Stimulated activated memory B cell treated with anti-CD40 and anti-IgM and Interleukin-4, amounts not matched to agents 10 μg/mL and 1 μg/mL and 100 μg/mL, for 72 hours (primary cell): Measurements from ENCODE around the gene SGO1.

Source experiments
- ATAC-seq: fragments of 150-1000 bp; cut with Tn5 transposase; 2 replicates; pipeline ENCODE4 v1.10.0; 2021
- H3K27ac Mint-ChIP-seq: one replicate; pipeline ENCODE4 v1.8.0; 2022; ENCODE audit warnings: mild to moderate bottlenecking, mixed read lengths
- H3K27me3 Mint-ChIP-seq: one replicate; pipeline ENCODE4 v1.8.0; 2022; ENCODE audit warnings: mixed read lengths
- H3K36me3 Mint-ChIP-seq: one replicate; pipeline ENCODE4 v1.8.0; 2022; ENCODE audit warnings: mixed read lengths
- H3K4me1 Mint-ChIP-seq: one replicate; pipeline ENCODE4 v1.8.0; 2022; ENCODE audit warnings: mixed read lengths
- H3K4me3 Mint-ChIP-seq: one replicate; pipeline ENCODE4 v1.8.0; 2022; ENCODE audit warnings: mild to moderate bottlenecking, moderate library complexity, mixed read lengths
- H3K9me3 Mint-ChIP-seq: one replicate; pipeline ENCODE4 v1.8.0; 2022; ENCODE audit warnings: mixed read lengths

Gene SGO1

DNA sequence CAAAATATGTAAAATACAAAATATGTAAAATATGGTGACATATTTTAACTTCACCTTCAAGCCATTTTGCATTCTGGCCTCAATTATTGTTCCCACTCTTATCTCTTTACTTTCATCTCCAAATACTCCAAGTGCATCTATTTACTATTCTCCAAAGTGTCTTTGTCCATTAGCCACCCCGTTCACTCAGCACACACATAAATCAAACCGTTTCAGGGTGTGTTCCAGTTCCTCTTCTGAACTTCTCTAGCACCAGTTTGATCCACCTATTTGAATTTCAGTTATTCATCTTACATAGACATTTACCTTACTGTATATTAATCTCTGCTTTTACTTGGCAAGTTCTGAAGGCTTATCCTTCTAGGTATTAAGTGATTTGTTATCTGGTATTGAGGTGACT is 45.1 kb downstream of the SGO1 start:
- Mint-ChIP-seq H3K4me1 (no peaks in the 10 kb centered on the region), H3K4me3 (no peak overlapping the region), H3K9me3 (peaks cover 4% of the 10 kb centered on the region), H3K27ac (no peak overlapping the region), H3K36me3 (peaks cover 49% of the 10 kb centered on the region), H3K27me3 (no peaks in the 10 kb centered on the region)
- no peak for ATAC-seq

DNA sequence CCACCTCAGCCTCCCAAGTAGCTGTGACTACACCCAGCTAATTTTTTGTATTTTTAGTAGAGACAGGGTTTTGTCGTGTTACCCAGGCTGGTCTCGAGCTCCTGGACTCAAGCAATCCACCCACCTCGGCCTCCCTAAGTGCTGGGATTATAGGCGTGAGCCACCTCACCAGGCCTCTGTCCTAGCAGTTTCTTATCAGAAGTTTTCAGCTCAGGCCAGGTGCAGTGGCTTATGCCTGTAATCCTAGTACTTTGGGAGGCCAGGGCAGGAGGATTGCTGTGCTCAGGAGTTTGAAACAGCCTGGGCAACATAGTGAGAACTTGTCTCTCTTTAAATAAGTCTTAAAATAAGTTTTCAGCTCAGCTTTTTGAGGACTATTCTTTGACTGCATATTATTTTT is 48.4 kb downstream of the SGO1 start:
- Mint-ChIP-seq H3K9me3 (no peaks in the 10 kb centered on the region), H3K4me1 (no peaks in the 10 kb centered on the region), H3K36me3 (peaks cover 47% of the 10 kb centered on the region), H3K27ac (no peak overlapping the region), H3K4me3 (no peak overlapping the region), H3K27me3 (no peaks in the 10 kb centered on the region)
- no peak for ATAC-seq

DNA sequence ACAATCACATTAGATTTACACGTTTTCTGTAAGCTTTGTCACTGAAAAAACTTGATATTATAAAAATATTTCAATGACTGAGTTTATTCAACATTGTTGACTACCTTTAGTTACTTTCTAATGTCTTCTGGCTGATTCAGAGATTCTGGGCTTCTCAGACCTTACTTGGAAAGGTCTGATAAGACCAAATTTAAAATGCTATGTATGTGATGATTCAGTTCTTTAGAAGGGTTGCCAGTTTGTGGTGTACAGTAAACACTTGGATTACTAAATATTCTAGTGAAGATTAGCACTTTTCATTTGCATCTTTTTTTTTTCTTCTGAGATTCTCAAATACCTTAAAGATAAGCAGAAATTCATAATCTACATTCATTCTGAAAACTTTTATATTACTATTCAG is 49.8 kb downstream of the SGO1 start:
- Mint-ChIP-seq H3K36me3 (peaks cover 35% of the 10 kb centered on the region), H3K27ac (no peak overlapping the region), H3K27me3 (no peaks in the 10 kb centered on the region), H3K4me3 (no peak overlapping the region), H3K4me1 (no peaks in the 10 kb centered on the region), H3K9me3 (no peaks in the 10 kb centered on the region)
- no peak for ATAC-seq

DNA sequence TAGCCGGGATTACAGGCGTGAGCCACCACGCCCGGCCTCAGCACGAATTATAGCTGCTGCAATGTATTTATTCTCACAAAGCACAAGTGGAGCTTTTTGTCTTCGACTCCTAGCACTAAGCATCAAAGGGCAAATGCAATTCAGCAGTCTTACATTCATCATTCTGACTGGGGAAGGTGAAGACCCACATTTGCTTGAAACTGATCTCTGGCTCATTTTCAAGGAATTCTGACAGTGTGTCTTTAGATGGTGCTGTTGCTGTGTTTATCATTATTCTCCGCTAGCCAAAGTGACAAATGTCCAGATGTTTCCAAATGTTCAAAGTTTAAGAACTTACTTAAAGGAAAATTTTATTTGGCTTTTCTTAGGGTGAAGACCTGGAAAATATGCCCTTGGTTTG is 55.9 kb downstream of the SGO1 start:
- H3K4me3 Mint-ChIP-seq: no peak overlapping the region
- no peak for ATAC-seq
- H3K9me3 Mint-ChIP-seq: no peaks in the 10 kb centered on the region
- H3K27ac Mint-ChIP-seq: no peak overlapping the region
- H3K36me3 Mint-ChIP-seq: peaks cover 43% of the 10 kb centered on the region
- peaks cover 33% of the 10 kb centered on the region for H3K4me1 Mint-ChIP-seq
- H3K27me3 Mint-ChIP-seq: no peaks in the 10 kb centered on the region

DNA sequence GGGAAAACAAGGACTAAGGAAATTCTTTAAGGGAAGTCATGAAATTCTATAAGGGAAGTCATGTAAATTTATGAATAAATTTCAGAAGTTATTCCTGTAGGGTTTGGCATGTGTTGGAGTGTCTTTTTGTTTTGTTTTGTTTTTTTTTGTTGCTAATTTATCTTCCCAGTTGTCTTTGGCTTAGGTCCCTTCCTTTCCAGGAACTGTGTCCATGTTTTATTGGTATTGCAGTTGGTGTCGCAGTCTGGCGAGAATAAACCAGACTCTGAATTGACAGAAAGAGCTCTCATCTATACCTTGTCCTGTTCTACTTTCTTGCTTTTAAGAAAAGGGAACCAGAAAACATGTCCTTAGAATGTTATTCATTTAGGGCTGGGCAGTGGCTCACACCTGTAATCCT is 57.6 kb downstream of the SGO1 start:
- peaks cover 44% of the 10 kb centered on the region for H3K36me3 Mint-ChIP-seq
- ATAC-seq: no peak

DNA sequence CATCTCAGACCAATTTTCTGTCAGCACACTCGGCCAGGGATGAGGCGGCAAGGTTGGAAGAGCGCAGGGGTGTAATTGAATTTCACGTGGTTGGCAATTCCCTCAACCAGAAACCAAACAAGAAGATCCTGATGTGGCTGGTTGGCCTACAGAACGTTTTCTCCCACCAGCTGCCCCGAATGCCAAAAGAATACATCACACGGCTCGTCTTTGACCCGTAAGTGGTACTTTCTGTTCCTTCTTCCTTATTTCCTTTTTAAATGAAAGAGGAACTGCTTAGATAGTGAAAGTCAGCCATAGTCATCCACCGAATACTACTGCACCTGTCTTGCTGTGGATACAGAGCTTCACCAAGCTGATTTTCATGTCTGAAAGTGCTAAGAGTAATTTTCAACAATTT is 60.1 kb downstream of the SGO1 start:
- Mint-ChIP-seq H3K27me3 (no peaks in the 10 kb centered on the region), H3K27ac (peak overlapping the region; percentile 81), H3K36me3 (peaks cover 60% of the 10 kb centered on the region), H3K4me3 (peak overlapping the region; percentile 43), H3K9me3 (no peaks in the 10 kb centered on the region), H3K4me1 (peaks cover 33% of the 10 kb centered on the region)
- ATAC-seq: peak; percentile 100

More for the DNA sequence above, 57.6 kb downstream of the SGO1 start:
- H3K27ac Mint-ChIP-seq: no peak overlapping the region
- no peak overlapping the region for H3K4me3 Mint-ChIP-seq
- H3K27me3 Mint-ChIP-seq: no peaks in the 10 kb centered on the region
- H3K9me3 Mint-ChIP-seq: no peaks in the 10 kb centered on the region
- H3K4me1 Mint-ChIP-seq: peaks cover 33% of the 10 kb centered on the region

DNA sequence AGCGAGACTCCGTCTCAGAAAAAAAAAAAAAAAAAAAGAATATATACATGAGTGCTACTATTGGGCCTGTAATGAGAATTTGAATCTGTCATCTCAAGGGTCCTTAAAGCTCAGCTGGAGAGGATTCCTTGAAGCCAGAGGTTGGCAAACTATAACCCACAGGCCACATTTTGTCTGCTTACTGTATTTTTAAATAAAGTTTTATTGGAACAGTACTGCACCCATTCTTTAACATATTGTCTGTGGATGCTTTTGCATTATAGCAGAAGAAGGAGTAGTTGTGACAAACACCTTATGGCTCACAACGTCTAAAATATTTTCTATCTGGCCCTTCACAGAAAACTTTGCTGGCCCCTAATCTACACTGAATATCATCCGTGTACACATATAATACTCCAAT is 60.7 kb downstream of the SGO1 start:
- peak overlapping the region; percentile 81 for H3K27ac Mint-ChIP-seq
- H3K36me3 Mint-ChIP-seq: peaks cover 60% of the 10 kb centered on the region
- peaks cover 33% of the 10 kb centered on the region for H3K4me1 Mint-ChIP-seq

DNA sequence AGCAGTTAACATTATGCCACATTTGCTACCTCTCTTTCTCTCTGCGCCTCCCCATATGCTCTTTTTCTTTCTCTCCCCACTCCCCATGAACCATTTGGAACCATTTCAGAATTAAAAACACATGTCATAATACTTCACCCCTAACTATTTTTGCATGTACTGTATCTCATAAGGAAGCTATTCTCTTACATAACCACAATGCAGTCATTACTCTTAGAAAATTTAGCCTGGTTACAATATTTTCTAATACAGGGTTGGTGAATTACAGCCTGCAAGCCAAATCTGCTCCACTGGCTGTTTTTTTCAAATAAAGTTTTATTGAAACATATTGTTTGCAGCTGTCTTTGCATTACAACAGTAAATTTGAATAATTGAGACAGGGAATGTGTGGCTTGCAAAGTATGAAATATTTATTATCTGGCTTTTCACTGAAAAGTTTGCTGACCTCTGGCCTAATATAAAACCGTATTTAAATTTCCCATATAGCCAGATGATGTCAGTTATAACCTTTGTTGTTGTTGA is 62.8 kb downstream of the SGO1 start:
- no peak for ATAC-seq
- H3K9me3 Mint-ChIP-seq: no peaks in the 10 kb centered on the region

More for the DNA sequence above, 60.7 kb downstream of the SGO1 start:
- ATAC-seq: no peak
- no peaks in the 10 kb centered on the region for H3K27me3 Mint-ChIP-seq
- H3K4me3 Mint-ChIP-seq: no peak overlapping the region
- no peaks in the 10 kb centered on the region for H3K9me3 Mint-ChIP-seq

DNA sequence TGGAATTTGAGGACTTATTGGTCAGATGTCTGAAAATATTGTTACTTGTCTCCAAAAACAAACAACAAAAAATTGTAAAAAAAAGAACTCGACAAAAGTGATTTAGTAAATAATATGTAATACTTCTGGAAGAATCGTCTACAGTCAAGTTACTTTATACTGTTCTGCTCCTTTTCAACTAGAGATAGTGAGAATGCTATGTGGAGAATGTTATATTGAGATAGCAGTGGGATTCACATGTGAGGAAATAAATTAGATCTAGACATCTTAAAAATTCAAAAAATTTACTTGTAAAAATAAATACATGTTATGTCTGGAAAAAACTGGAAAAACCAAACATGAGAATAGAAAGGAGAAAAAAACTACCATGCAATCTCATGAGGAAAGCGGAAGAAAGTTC is 64.9 kb downstream of the SGO1 start:
- H3K36me3 Mint-ChIP-seq: peaks cover 61% of the 10 kb centered on the region
- peaks cover 8% of the 10 kb centered on the region for H3K4me1 Mint-ChIP-seq
- H3K27ac Mint-ChIP-seq: no peak overlapping the region
- H3K4me3 Mint-ChIP-seq: no peak overlapping the region
- no peaks in the 10 kb centered on the region for H3K9me3 Mint-ChIP-seq
- ATAC-seq: no peak
- no peaks in the 10 kb centered on the region for H3K27me3 Mint-ChIP-seq

More for the DNA sequence above, 62.8 kb downstream of the SGO1 start:
- peaks cover 56% of the 10 kb centered on the region for H3K36me3 Mint-ChIP-seq
- H3K4me3 Mint-ChIP-seq: no peak overlapping the region
- H3K27me3 Mint-ChIP-seq: no peaks in the 10 kb centered on the region
- peaks cover 28% of the 10 kb centered on the region for H3K4me1 Mint-ChIP-seq
- peak overlapping the region; percentile 9 for H3K27ac Mint-ChIP-seq
